UCSD-AML1 (cell line): Measurements from ENCODE around the gene SDK1.
"Not testable (repeated sequence)": the region's sequence is repeated elsewhere in the genome, so short reads cannot be mapped to it uniquely, and the experiment has no call there.

Experiments
- DNase-seq: peaks from one replicate; lab custom pipeline; 2025; ENCODE audit not compliant: unreplicated experiment; lab: John Stamatoyannopoulos, UW

SDK1 gene

GRCh38 chr7:3575753-3576531, 274.9 kb downstream of the SDK1 start:
- no peak for DNase-seq

DNA sequence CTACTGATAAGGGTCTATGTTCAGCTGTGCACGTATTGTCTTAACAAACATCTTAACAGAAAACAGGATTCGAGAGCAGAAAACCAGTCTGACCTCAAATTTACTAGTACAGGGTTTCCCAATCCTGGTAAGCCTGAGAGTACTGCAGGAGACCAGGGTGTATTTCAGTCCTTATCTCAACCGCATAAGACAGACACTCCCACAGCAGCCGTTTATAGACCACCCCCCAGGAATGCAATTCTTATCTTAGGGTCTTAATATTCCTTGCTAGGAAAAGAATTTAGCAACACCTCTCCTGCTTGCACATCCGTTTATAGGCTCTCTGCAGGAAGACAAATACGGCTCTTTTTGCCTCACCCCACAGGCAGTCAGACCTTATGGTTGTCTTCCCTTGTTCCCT, 277.3 kb downstream of the SDK1 start:
- no peak for DNase-seq

DNA sequence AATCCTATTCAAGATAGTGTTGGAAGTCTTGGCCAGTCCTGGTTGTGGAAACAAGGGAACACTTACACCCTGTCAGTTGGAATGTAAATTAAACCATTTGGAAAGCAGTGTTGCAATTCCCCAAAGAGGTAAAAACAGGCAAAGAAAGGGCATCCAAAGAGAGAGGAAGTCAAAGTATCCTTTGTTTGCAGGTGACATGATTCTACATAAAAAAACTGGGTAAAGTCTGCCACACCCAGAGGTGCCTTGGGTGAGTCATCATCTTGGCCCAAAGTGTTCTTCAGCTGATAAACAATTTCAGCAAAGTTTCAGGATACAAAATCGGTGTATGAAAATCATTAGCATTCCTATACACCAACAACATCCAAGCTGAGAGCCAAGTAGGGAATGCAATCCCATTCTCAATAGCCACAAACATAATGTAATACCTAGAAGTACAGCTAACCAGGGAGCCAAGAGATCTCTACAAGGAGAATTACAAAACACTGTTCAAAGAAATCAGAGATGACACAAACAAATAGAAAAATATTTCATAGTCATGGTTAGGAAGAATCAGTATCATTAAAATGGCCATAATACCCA, 278.7 kb downstream of the SDK1 start:
- no peak for DNase-seq

GRCh38 chr7:3582145-3582544, 281.1 kb downstream of the SDK1 start:
- DNase-seq, result not testable (repeated sequence)

- no peak for DNase-seq
Measured at GRCh38 chr7:3585826-3586225, 284.8 kb downstream of the SDK1 start.

DNA sequence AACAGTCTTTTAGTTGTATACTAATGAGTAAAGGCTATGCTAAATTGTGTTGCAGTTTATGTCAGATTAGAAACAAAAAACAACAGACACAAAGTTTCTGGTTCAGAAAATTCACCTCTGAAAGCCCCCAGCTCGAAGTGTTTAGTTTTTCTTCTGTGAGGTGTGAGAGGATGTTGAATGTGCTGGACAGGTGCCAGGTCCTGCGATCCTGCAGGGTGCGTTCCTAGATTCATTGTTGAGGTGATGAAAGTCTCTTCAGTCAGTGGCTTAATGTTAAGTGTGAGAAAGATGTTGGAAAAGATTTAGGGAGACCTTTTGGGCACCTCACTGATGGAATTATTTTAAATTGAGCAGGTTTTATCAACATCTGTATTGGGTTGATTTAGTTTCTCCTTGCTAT, 287.3 kb downstream of the SDK1 start:
- no peak for DNase-seq

GRCh38 chr7:3589752-3590151, 288.7 kb downstream of the SDK1 start:
- DNase-seq, result no peak

DNA sequence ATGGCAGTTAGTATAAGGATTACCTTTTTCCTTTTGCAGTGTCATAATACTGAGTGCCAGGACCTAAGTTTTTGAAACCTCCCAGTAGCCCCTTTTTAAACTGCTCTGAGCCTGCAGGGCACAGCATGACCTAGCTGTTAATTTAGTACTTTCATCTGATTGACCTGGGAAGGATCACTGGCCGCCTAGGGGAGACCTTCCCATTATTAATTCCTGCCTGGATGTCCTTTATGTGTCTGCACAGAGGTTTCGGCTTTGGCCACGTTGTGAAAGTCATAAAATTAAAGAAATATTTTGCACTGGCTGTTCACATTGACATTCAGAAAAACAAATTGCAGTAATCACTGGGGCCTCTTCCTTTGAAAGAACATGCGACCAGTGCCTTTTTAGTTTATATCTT, 290.2 kb downstream of the SDK1 start:
- DNase-seq, result no peak

GRCh38 chr7:3591944-3592343, 290.9 kb downstream of the SDK1 start:
- no peak for DNase-seq

- no peak for DNase-seq
Measured at GRCh38 chr7:3592401-3593134, 291.5 kb downstream of the SDK1 start.

DNA sequence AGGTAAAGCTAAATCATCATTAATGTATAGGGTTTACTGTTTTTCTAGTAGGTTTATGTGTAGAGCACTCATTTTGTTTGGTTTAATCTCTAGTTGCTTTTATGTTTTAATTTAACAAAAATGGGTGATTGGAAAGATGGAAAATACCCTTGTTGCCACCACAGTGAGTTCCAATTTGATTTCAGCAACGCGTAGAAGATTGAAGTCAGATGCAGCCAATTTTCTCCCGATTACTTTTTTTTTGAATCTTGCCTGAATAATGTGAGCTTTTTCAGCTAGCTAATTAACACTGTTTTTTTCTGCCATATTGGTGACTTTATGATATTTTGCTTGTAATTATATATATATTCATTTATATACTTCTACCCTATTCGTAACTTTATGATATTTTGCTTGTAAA, 293.8 kb downstream of the SDK1 start:
- DNase-seq, result no peak

- no peak for DNase-seq
Measured at GRCh38 chr7:3598854-3599253, 297.8 kb downstream of the SDK1 start.

GRCh38 chr7:3605222-3605621, 304.2 kb downstream of the SDK1 start:
- DNase-seq, result no peak

- no peak for DNase-seq
Measured at GRCh38 chr7:3606436-3606835, 305.4 kb downstream of the SDK1 start.

- no peak for DNase-seq
Measured at GRCh38 chr7:3607847-3608246, 306.8 kb downstream of the SDK1 start.

- no peak for DNase-seq
Measured at GRCh38 chr7:3616306-3616705, 315.3 kb downstream of the SDK1 start.

DNA sequence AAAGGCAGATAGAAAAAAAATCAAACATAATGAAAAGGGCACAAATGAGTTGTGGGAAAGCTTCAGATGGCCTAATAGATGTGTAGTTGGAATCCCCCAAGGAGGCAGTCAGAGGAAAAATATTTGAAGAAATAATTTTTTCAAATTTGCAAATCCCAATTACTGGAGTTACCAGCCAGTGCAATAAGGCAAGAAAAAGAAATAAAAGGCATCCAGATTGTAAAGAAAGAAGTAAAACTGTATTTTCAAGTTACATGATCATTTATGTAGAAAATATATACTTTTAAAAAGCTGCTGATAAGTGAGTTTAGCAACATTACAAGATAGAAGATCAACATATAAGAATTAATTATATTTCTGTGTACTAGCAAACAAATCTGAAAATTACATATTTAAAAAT, 329.0 kb downstream of the SDK1 start:
- DNase-seq, result no peak

- no peak for DNase-seq
Measured at GRCh38 chr7:3634396-3634795, 333.3 kb downstream of the SDK1 start.

GRCh38 chr7:3636131-3636860, 335.2 kb downstream of the SDK1 start:
- DNase-seq, result no peak

GRCh38 chr7:3639253-3639652, 338.2 kb downstream of the SDK1 start:
- DNase-seq, result no peak

DNA sequence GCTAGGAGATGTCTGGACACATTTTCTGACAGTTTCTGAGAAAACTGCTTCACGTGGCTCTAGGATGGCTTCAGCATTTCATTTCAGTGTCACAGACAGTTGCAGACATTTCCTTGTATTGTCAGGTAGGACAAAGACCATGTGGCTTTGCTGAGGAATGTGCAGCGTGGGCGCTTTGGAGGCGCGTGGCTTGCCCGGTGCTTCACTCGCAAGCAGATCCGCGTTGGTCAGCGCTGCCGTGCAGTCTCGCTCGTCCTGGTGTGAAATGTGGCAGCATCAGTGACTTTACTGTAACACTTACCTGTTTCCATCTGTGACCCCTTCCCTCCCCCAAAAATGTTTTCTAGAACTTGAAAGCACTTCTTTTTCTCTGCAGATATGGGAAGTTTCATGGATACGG, 340.5 kb downstream of the SDK1 start:
- DNase-seq, result no peak

DNA sequence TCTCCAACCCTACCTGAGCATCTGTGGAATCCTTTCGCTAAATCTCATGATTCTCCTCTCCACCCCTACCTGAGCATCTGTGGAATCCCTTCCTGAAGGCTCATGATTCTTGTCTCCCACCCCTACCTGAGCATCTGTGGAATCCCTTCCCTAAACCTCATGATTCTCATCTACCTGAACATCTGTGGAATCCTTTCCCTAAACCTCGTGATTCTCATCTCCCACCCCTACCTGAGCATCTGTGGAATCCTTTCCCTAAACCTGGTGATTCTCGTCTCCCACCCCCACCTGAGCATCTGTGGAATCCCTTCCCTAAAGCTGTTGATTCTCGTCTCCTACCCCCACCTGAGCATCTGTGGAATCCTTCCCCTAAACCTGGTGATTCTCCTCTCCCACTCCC, 342.0 kb downstream of the SDK1 start:
- no peak for DNase-seq
